ENCODE data around the gene INAFM1.

INAFM1 gene

DNA sequence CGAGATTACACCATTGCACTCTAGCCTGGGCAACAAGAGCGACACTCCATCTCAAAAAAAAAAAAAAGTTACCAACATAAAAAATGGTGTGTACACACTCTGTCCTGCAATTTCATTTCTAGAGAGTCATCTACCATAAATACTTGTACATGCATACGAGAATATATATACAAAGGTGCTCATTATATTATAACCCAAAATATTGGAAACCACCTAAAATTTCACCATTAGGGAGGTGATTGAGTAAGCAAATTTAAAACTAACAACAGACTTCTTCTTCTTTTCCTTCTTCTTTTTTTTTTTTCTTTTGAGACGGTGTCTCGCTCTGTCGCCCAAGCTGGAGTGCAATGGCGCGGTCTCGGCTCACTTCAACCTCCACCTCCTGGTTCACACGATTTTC, 27.6 kb downstream of the INAFM1 start:
- Histone ChIP-seq H3K4me1 (ENCODE audit: control insufficient read depth, insufficient read depth, low read length) (no peaks in the 10 kb centered on the region), H3K36me3 (ENCODE audit: control insufficient read depth in 2 of 2, insufficient read depth in 1 of 2, low read length in 2 of 2) (no peaks in the 10 kb centered on the region), H3K9me3 (ENCODE audit: control insufficient read depth, insufficient read depth, low read depth, low read length) (no peaks in the 10 kb centered on the region), H3K27ac (ENCODE audit: extremely low read depth, low read depth, low read length) (no peak overlapping the region), H3K4me3 (ENCODE audit: low read depth, low read length) (no peak overlapping the region)
- ChIA-PET POLR2A (no interaction called here), CTCF (interaction anchor here (1.3 to 1.4 kb wide), 2 partner anchors 22 to 47 kb away, joined by 3 to 4 read pairs; partner anchors contain the start of gene DHX34)
- TF ChIP-seq ZNF670 (tag by site-specific recombination; IDR thresholded peaks at IDR 0.05; ENCODE audit: low read depth), result no peak
- no peak for TF ChIP-seq ZNF26 (tag by site-specific recombination; IDR thresholded peaks at IDR 0.05)
- TF ChIP-seq ZNF629 (tag by site-specific recombination; IDR thresholded peaks at IDR 0.05), result no peak

- H3K9me3 ChIP-seq (ENCODE audit: control insufficient read depth, insufficient read depth, low read depth, low read length), result no peaks in the 10 kb centered on the region
- CTCF ChIA-PET, result interaction anchor here (0.6 to 2.5 kb wide), 12 partner anchors 7 to 485 kb away, joined by 3 to 19 read pairs (median 3); partner anchors contain the start of gene EHD2
- H3K27ac ChIP-seq (ENCODE audit: extremely low read depth, low read depth, low read length), result no peak overlapping the region
- POLR2A ChIA-PET, result no interaction called here
- H3K36me3 ChIP-seq (ENCODE audit: control insufficient read depth in 2 of 2, insufficient read depth in 1 of 2, low read length in 2 of 2), result no peaks in the 10 kb centered on the region
- no peaks in the 10 kb centered on the region for H3K4me1 ChIP-seq (ENCODE audit: control insufficient read depth, insufficient read depth, low read length)
- TF ChIP-seq PBX3 (CRISPR knock-in tag; IDR thresholded peaks at IDR 0.05), result no peak
- no peak for TF ChIP-seq ZNF138 (tag by site-specific recombination; IDR thresholded peaks at IDR 0.05; ENCODE audit: borderline replicate concordance)
- no peak for TF ChIP-seq WT1 (tag by site-specific recombination; IDR thresholded peaks at IDR 0.05)
- TF ChIP-seq ZNF404 (tag by site-specific recombination; IDR thresholded peaks at IDR 0.05), result no peak
- TF ChIP-seq ZNF133 (tag by site-specific recombination; IDR thresholded peaks at IDR 0.05), result no peak
- TF ChIP-seq ZBTB17 (tag by site-specific recombination; IDR thresholded peaks at IDR 0.05), result no peak
- TF ChIP-seq ZXDB (tag by site-specific recombination; IDR thresholded peaks at IDR 0.05), result no peak
- no peak for TF ChIP-seq HOXA7 (CRISPR knock-in tag; IDR thresholded peaks at IDR 0.05; ENCODE audit: borderline replicate concordance)
- no peak for TF ChIP-seq ZNF366 (tag by site-specific recombination; conservative IDR thresholded peaks at IDR 0.05)
- TF ChIP-seq, protein P1, sequence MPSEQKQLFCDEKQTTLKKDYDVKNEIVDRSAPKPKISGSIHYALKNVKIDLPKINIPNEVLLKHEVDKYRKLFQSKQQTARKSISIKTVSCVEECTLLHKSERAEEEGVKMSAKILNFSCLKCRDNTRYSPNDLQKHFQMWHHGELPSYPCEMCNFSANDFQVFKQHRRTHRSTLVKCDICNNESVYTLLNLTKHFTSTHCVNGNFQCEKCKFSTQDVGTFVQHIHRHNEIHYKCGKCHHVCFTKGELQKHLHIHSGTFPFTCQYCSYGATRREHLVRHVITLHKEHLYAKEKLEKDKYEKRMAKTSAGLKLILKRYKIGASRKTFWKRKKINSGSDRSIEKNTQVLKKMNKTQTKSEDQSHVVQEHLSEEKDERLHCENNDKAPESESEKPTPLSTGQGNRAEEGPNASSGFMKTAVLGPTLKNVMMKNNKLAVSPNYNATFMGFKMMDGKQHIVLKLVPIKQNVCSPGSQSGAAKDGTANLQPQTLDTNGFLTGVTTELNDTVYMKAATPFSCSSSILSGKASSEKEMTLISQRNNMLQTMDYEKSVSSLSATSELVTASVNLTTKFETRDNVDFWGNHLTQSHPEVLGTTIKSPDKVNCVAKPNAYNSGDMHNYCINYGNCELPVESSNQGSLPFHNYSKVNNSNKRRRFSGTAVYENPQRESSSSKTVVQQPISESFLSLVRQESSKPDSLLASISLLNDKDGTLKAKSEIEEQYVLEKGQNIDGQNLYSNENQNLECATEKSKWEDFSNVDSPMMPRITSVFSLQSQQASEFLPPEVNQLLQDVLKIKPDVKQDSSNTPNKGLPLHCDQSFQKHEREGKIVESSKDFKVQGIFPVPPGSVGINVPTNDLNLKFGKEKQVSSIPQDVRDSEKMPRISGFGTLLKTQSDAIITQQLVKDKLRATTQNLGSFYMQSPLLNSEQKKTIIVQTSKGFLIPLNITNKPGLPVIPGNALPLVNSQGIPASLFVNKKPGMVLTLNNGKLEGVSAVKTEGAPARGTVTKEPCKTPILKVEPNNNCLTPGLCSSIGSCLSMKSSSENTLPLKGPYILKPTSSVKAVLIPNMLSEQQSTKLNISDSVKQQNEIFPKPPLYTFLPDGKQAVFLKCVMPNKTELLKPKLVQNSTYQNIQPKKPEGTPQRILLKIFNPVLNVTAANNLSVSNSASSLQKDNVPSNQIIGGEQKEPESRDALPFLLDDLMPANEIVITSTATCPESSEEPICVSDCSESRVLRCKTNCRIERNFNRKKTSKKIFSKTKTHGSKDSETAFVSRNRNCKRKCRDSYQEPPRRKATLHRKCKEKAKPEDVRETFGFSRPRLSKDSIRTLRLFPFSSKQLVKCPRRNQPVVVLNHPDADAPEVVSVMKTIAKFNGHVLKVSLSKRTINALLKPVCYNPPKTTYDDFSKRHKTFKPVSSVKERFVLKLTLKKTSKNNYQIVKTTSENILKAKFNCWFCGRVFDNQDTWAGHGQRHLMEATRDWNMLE (tag by site-specific recombination; conservative IDR thresholded peaks at IDR 0.05; ENCODE audit: low read depth), result no peak
- TF ChIP-seq ZNF24 (tag by site-specific recombination; IDR thresholded peaks at IDR 0.05), result no peak
- TF ChIP-seq MYNN (tag by site-specific recombination; IDR thresholded peaks at IDR 0.05; ENCODE audit: borderline replicate concordance), result no peak
- TF ChIP-seq ZNF433 (tag by site-specific recombination; IDR thresholded peaks at IDR 0.05; ENCODE audit: low read depth), result no peak
- TF ChIP-seq ZNF768 (tag by site-specific recombination; IDR thresholded peaks at IDR 0.05), result no peak
- no peak for TF ChIP-seq ZNF654 (tag by site-specific recombination; IDR thresholded peaks at IDR 0.05; ENCODE audit: low read depth)
- no peak for TF ChIP-seq ZNF521 (tag by site-specific recombination; IDR thresholded peaks at IDR 0.05)
- H3K4me3 ChIP-seq (ENCODE audit: low read depth, low read length), result no peak overlapping the region
Observed at GRCh38 chr19:47303966-47304365, 29.3 kb downstream of the INAFM1 start.
